Naive thymus-derived CD8-positive, alpha-beta T cell (primary cell): ENCODE measurements around the gene PTH1R. TPM values are rescaled to one million over a fixed set of nuclear protein-coding genes. Genes with fewer than 3 reads are reported as not detected.

ENCODE experiments used
- ATAC-seq, 2 donors: fragments of 150-1000 bp; cut with Tn5 transposase in 1 of 2; sonication (Bioruptor Pico), chemical (Tn5 transposase) in 1 of 2; 1 replicate in 1 of 2; 2 replicates in 1 of 2; pipeline ENCODE4 v1.10.0; 2021; ENCODE audit warnings: mild to moderate bottlenecking in 2 of 2, moderate library complexity in 2 of 2
- POLR2A ChIA-PET: fragments of 350-600 bp; sonication (Branson Sonifier 250); formaldehyde crosslinking; loops from one replicate; lab custom pipeline; 2021; ENCODE audit warnings: antibody characterized with exemption; lab: Charles Lee
- DNase-seq, 10 donors: peaks; one replicate each; pipeline versions ENCODE4 v3.0.0 to v3.0.0-alpha.2; 2020 to 2022
- H3K27ac Mint-ChIP-seq, 10 donors: one replicate each; pipeline ENCODE4 v1.8.0; 2020 to 2022; ENCODE audit warnings: mild to moderate bottlenecking in 10 of 10, mixed read lengths in 10 of 10, moderate library complexity in 4 of 10, inconsistent platforms in 1 of 10
- H3K27me3 Mint-ChIP-seq, 5 donors: one replicate each; pipeline ENCODE4 v1.8.0; 2021 to 2022; ENCODE audit warnings: mixed read lengths in 5 of 5
- H3K36me3 Mint-ChIP-seq, 3 donors: one replicate each; pipeline ENCODE4 v1.8.0; 2020 to 2022; ENCODE audit warnings: mixed read lengths in 3 of 3, mild to moderate bottlenecking in 2 of 3, inconsistent platforms in 1 of 3
- H3K4me1 Mint-ChIP-seq, 4 donors: one replicate each; pipeline ENCODE4 v1.8.0; 2021 to 2022; ENCODE audit warnings: mixed read lengths in 4 of 4
- H3K4me3 Mint-ChIP-seq, 10 donors: one replicate each; pipeline ENCODE4 v1.8.0; 2020 to 2022; ENCODE audit warnings: mild to moderate bottlenecking in 10 of 10, mixed read lengths in 10 of 10, moderate library complexity in 6 of 10, inconsistent platforms in 1 of 10
- H3K9me3 Mint-ChIP-seq, 9 donors: one replicate each; pipeline ENCODE4 v1.8.0; 2020 to 2022; ENCODE audit warnings: mixed read lengths in 9 of 9, mild to moderate bottlenecking in 3 of 9, inconsistent platforms in 1 of 9, moderate library complexity in 1 of 9
- polyA plus RNA-seq, 3 donors: library from polyadenylated mRNA; unstranded; fragments of 300-500 nt; fragmentation: Illumina TruSeq; gene quantifications; one replicate each; pipeline ENCODE4 v1.2.3, GENCODE V29; 2021
- total RNA-seq, 8 experiments: library from RNA in 2 of 8; stranded (reverse) in 2 of 8; gene quantifications; one replicate each; pipeline ENCODE4 v1.2.3 and lab custom pipeline; 2021 to 2026

Gene PTH1R
- total and polyA plus RNA-seq, 5 experiments from 2014 or later = not detected

DNA sequence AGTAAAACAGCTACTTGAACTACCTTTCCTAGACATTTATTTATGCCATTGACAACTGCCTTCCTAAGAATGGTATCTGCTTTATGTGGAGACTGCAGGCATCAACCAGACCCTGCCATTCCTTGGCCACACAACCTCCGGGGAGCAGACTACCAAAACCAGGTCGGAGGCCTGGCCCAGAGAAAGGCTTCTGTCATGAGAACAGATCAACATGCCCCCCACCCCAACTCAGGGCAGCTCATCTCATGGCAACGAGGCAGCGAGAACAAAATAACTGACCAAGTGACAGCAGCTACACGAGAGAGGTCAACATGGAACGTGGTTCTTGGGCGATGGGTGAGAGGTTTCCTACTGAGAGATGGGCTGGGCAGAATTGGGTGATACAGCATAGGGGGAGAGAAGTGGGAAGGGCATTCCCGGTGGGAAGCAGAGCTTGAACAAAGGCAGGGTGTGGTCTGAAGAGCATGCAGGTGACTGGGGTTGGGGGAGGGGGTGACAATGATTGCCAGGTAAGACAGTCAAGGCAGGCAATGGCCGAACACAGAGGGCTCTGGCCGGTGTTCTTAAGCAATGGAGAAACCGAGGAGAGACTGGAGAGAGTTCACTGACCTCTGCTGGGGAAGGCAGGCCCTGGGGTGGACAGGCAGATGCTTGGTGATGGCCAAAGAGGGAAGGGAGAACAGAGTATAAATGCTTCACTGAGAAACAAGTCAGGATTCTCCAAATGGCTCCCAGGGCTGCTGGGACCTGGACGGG lies 65.1 kb downstream of the PTH1R start:
- peak overlapping the region in 7 of 10 donors; percentile 15 to 89 (median 45) for H3K27ac Mint-ChIP-seq
- DNase-seq (no peak), ATAC-seq (no peak)
- peaks cover 0 to 58% (median 18%) of the 10 kb centered on the region in 3 donors for H3K36me3 Mint-ChIP-seq
- POLR2A ChIA-PET = interaction anchor here (0.9 kb wide), 1 partner anchor 37 kb away, joined by 3 read pairs; the partner anchor contains the start of gene NBEAL2
- no peaks in the 10 kb centered on the region for H3K27me3 Mint-ChIP-seq
- H3K9me3 Mint-ChIP-seq = no peaks in the 10 kb centered on the region
- H3K4me1 Mint-ChIP-seq = peaks cover 46 to 87% (median 81%) of the 10 kb centered on the region in 4 donors
- peak overlapping the region in 2 of 10 donors; percentile 40 to 58 for H3K4me3 Mint-ChIP-seq

DNA sequence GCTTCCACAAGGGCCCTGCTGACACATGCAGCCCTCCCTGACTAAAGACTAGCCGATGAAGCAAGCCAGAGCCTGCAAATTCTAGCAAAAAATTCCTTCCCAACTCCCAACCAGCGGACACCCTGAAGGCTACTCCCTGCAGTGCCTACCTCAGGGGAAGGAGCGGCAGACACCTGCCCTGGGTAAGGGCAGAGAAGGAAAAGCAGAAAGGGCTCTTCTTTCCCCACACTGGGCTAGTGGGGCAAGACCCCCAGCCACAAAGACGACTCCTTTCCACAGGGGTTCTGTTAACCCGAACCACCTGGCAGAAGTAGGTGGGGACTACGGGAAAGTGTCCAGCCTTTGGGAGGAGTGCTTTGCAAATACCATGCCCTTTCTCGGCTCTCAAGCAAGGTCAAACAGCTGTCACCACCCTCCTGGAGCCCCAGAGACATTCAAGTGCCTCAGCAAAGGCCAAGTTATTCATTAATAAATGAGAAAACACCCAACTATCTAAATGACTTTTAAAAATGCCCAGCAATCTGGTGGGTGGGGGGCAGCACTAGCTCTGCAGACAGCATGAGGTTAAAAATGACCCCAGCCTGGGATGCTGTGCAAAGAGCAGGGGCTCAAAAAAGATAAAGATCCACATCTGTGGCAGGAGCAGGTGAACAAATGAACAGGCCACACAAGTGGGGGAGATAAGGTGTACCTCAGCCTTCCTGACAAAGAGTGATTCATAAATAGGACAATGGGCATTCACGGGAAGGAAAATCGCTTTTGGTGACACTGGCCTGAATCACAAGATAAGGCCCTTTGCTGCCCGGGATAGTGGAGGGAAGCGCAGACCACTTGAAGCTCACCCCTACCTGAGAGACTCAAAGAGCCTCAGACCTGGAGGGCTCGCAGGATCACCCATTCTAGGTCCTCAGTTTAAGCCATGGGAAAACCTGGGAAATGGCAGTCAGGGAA lies 66.0 kb downstream of the PTH1R start:
- Mint-ChIP-seq H3K27me3 (no peaks in the 10 kb centered on the region), H3K4me1 (peaks cover 51 to 87% (median 85%) of the 10 kb centered on the region in 4 donors), H3K36me3 (peaks cover 0 to 50% (median 18%) of the 10 kb centered on the region in 3 donors), H3K27ac (peak overlapping the region in 6 of 10 donors; percentile 37 to 88 (median 69)), H3K4me3 (no peak overlapping the region), H3K9me3 (no peaks in the 10 kb centered on the region)
- no peak for ATAC-seq
- POLR2A ChIA-PET = interaction anchor here (1.0 kb wide), 1 partner anchor 14 kb away, joined by 8 read pairs; no protein-coding TSS in a partner anchor
- DNase-seq = no peak

- ATAC-seq (no peak), DNase-seq (no peak)
- peaks cover 52 to 88% (median 87%) of the 10 kb centered on the region in 4 donors for H3K4me1 Mint-ChIP-seq
- H3K27ac Mint-ChIP-seq = peak overlapping the region in 7 of 10 donors; percentile 27 to 97 (median 88)
- peak overlapping the region in 1 of 10 donors; percentile 27 for H3K4me3 Mint-ChIP-seq
- POLR2A ChIA-PET = interaction anchor here (1.0 kb wide), 1 partner anchor 15 kb away, joined by 8 read pairs; no protein-coding TSS in a partner anchor
- H3K27me3 Mint-ChIP-seq = no peaks in the 10 kb centered on the region
- peaks cover 0 to 44% (median 13%) of the 10 kb centered on the region in 3 donors for H3K36me3 Mint-ChIP-seq
- no peaks in the 10 kb centered on the region for H3K9me3 Mint-ChIP-seq
Measured at GRCh38 chr3:46944191-46944590, 66.7 kb downstream of the PTH1R start.

DNA sequence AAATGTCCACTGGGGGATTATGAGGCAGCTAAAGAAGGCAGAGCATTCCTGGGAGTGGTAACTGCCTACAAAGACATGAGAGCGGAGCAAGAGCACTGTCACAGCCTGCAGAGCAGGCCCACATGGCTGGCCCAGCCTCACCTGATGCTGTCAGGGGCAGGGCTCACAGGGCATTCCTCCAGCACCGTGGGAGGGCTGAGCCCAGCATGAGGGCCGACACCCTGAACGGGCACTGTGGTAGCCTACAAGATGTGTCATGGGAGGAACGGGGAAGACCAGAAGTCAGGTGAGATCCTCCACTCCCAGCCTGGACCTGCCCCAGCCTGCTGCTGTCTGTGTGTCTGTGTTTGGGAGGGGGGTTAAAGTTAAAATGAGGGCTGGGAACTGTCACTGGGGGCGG lies 68.9 kb downstream of the PTH1R start:
- H3K4me3 Mint-ChIP-seq = peak overlapping the region in 6 of 10 donors; percentile 11 to 77 (median 51)
- POLR2A ChIA-PET = interaction anchor here (0.9 to 1.1 kb wide), 2 partner anchors 20 to 63 kb away, joined by 3 read pairs; no protein-coding TSS in a partner anchor
- DNase-seq (no peak), ATAC-seq (no peak)
- no peaks in the 10 kb centered on the region for H3K9me3 Mint-ChIP-seq
- H3K36me3 Mint-ChIP-seq = peaks cover 0 to 25% (median 3%) of the 10 kb centered on the region in 3 donors
- H3K27me3 Mint-ChIP-seq = no peaks in the 10 kb centered on the region
- peak overlapping the region; percentile 23 to 97 (median 82) for H3K27ac Mint-ChIP-seq
- peaks cover 48 to 93% (median 91%) of the 10 kb centered on the region in 4 donors for H3K4me1 Mint-ChIP-seq

DNA sequence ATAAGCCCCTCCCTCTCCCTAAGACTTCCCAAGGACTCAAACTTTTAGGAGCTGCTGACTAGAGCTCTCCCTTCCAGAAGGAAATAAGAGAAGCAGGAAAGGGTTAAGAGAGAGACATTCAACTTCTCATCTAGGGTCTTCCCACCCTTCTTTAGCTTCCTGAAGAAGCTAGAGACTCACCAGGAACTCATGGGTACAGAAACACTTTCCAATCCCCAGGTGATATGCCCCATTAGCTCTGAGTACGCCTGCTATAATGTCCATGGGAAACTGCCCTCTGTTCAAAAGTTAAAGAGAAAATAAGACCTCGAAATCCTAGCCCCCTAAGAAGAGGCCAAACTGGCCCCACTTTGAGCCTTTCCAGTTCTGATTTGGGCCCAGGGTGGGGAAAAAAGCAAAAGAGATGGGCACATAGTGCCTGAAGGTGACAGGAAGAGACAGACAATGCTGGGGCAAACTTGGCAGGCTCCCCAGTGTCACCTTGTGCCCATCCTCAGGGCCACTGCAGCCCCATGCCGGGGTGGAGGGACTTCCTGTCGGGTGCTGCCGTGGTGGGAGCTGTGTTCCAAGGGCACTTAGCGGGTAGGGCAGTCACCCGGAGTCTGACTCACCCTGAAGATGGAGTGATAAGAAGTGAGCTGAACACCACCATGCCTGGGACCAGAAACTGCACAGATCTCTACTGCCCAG lies 69.5 kb downstream of the PTH1R start:
- H3K36me3 Mint-ChIP-seq = peaks cover 0 to 27% (median 3%) of the 10 kb centered on the region in 3 donors
- peak overlapping the region; percentile 41 to 97 (median 88) for H3K27ac Mint-ChIP-seq
- POLR2A ChIA-PET = interaction anchor here (0.9 to 1.1 kb wide), 4 partner anchors 12 to 62 kb away, joined by 3 to 6 read pairs (median 3); no protein-coding TSS in a partner anchor
- H3K27me3 Mint-ChIP-seq = no peaks in the 10 kb centered on the region
- peaks cover 51 to 94% (median 94%) of the 10 kb centered on the region in 4 donors for H3K4me1 Mint-ChIP-seq
- H3K4me3 Mint-ChIP-seq = peak overlapping the region in 9 of 10 donors; percentile 44 to 83 (median 73)
- H3K9me3 Mint-ChIP-seq = no peaks in the 10 kb centered on the region
- ATAC-seq = peak; percentile 62 to 69
- peak in 7 of 10 donors; percentile 14 to 67 (median 32) for DNase-seq

DNA sequence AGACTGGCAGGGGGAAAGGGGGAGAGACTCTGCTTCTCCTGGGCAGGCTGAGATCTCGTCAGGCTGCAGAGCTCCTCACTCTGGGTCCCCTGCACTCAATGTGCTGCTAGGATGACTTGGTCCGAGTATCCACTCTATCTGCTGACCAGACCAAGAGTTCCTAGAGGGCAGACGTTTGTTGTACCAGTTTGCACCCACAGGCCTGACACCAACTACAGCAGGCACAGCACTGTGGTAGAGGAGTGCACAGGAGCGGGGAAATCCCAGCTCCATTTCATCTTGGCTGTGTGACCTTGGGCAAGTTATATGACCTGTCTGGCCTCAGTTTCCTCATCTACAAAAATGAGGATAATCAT lies 70.0 kb downstream of the PTH1R start:
- POLR2A ChIA-PET = interaction anchor here (0.6 to 1.1 kb wide), 5 partner anchors 12 to 62 kb away, joined by 3 to 6 read pairs (median 3); no protein-coding TSS in a partner anchor
- peak overlapping the region; percentile 45 to 83 (median 72) for H3K4me3 Mint-ChIP-seq
- peaks cover 0 to 25% (median 3%) of the 10 kb centered on the region in 3 donors for H3K36me3 Mint-ChIP-seq
- no peaks in the 10 kb centered on the region for H3K27me3 Mint-ChIP-seq
- DNase-seq = no peak
- peaks cover 54 to 94% (median 94%) of the 10 kb centered on the region in 4 donors for H3K4me1 Mint-ChIP-seq
- peak overlapping the region in 9 of 10 donors; percentile 41 to 97 (median 89) for H3K27ac Mint-ChIP-seq
- H3K9me3 Mint-ChIP-seq = no peaks in the 10 kb centered on the region
- peak in 1 of 2 donors; percentile 32 for ATAC-seq

- H3K27ac Mint-ChIP-seq = peak overlapping the region; percentile 74 to 97 (median 88)
- no peaks in the 10 kb centered on the region for H3K9me3 Mint-ChIP-seq
- peak; percentile 73 to 76 for ATAC-seq
- POLR2A ChIA-PET = interaction anchor here (0.6 to 1.0 kb wide), 3 partner anchors 13 to 34 kb away, joined by 3 to 6 read pairs (median 3); no protein-coding TSS in a partner anchor
- H3K4me1 Mint-ChIP-seq = peaks cover 57 to 95% (median 94%) of the 10 kb centered on the region in 4 donors
- peak overlapping the region; percentile 45 to 83 (median 72) for H3K4me3 Mint-ChIP-seq
- peak in 7 of 10 donors; percentile 15 to 71 (median 46) for DNase-seq
- peaks cover 0 to 25% (median 3%) of the 10 kb centered on the region in 3 donors for H3K36me3 Mint-ChIP-seq
- no peaks in the 10 kb centered on the region for H3K27me3 Mint-ChIP-seq
Measured at GRCh38 chr3:46947981-46948791, 70.7 kb downstream of the PTH1R start.

- POLR2A ChIA-PET = no interaction called here
Measured at GRCh38 chr3:46948830-46949671, 71.5 kb downstream of the PTH1R start.

GRCh38 chr3:46950177-46950576 lies 72.7 kb downstream of the PTH1R start:
- POLR2A ChIA-PET = no interaction called here
- Mint-ChIP-seq H3K36me3 (peaks cover 0 to 21% (median 3%) of the 10 kb centered on the region in 3 donors), H3K27ac (peak overlapping the region in 7 of 10 donors; percentile 1 to 89 (median 64)), H3K27me3 (no peaks in the 10 kb centered on the region), H3K4me1 (peaks cover 62 to 97% (median 95%) of the 10 kb centered on the region in 4 donors), H3K4me3 (peak overlapping the region in 8 of 10 donors; percentile 9 to 67 (median 40)), H3K9me3 (no peaks in the 10 kb centered on the region)
- no peak for DNase-seq
- no peak for ATAC-seq

More at GRCh38 chr3:46948830-46949671, 71.5 kb downstream of the PTH1R start:
- ATAC-seq (no peak), DNase-seq (no peak)
- Mint-ChIP-seq H3K4me3 (peak overlapping the region; percentile 45 to 83 (median 71)), H3K36me3 (peaks cover 0 to 25% (median 3%) of the 10 kb centered on the region in 3 donors), H3K4me1 (peaks cover 64 to 97% (median 95%) of the 10 kb centered on the region in 4 donors), H3K9me3 (no peaks in the 10 kb centered on the region), H3K27me3 (no peaks in the 10 kb centered on the region), H3K27ac (peak overlapping the region; percentile 14 to 97 (median 88))
